GM10248 (cell line): Measurements from ENCODE around the gene PKP1.

ENCODE experiments used
- CTCF ChIA-PET: fragments of 300-600 bp; sonication (Branson Sonifier 250); formaldehyde crosslinking; extraction: SDS; loops from one replicate; lab custom pipeline; 2021; ENCODE audit warnings: antibody characterized with exemption; lab: Yijun Ruan, JAX
- POLR2A ChIA-PET: fragments of 350-650 bp; sonication (Branson Sonifier 250); formaldehyde crosslinking; extraction: SDS; loops from one replicate; lab custom pipeline; 2020; ENCODE audit warnings: antibody characterized with exemption; lab: Yijun Ruan, JAX
- DNase-seq: peaks from one replicate; pipeline ENCODE4 v3.0.0; 2012; ENCODE audit errors: extremely low spot score
- CTCF ChIP-seq: IDR thresholded peaks from 2 replicates; pipeline ENCODE4 v1.5.1; 2012; ENCODE audit warnings: mild to moderate bottlenecking, low read depth; ENCODE audit errors: extremely low read depth, missing control alignments, control extremely low read depth

PKP1 gene

DNA sequence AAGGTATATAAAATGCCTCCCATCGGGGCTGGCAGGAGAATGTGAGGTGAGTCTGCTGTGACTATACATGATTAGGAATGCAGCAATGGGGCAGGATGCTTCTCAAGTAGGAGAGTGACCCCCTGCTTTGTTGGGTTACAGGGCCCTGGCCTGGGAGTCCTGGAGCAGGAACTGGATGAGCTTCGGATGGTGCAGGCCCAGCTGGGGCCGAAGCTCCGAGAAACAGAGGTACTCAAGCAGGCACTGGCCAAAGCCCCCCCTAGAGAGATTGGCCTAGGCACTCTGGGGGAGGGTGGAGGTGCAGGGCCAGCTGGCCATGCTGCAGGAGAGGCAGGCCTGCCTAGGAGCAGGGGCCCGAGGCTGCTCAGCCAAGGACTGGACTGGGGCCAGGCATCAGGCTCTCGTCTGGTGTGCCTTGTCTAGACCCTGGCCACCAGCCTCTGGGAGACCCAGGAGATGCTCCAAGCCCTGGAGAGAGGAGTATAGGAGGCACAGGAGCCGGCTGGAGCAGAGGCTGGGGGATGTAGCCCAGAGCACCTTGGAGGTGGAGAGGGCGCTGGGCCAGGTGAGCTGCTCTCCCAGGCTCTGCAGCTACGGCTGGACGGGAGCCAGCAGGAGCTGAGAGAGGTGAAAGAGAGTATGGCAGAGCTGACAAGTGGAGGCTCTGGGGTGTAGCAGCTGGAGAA is 32.8 kb upstream of the PKP1 start:
- DNase-seq: no peak
- ChIA-PET CTCF (interaction anchor here (1.0 to 1.9 kb wide), 4 partner anchors 12 to 280 kb away, joined by 3 to 5 read pairs (median 3); no protein-coding TSS in a partner anchor), POLR2A (no interaction called here)
- no peak for TF ChIP-seq CTCF

DNA sequence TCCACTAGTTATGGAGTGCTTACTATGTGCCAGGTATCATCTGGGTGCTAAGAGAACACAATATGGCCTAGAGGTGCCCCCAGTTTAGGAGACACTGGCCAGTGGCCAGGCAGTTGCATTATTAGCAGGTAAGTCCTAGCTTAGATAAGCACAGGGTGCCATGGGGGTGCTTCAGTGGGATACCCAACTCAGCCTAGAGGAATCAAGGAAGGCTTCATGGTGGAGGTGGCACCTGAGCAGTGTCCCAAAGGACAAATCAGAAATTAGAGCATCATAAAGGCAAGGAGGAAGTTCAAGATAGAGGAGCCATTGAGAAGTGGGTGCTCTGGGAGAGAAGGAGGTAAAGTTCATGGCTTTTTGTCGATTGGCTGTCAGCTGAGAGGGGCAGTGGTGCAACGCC is 31.9 kb upstream of the PKP1 start:
- CTCF ChIA-PET: interaction anchor here (1.0 to 1.9 kb wide), 5 partner anchors 11 to 109 kb away, joined by 3 to 5 read pairs (median 3); no protein-coding TSS in a partner anchor
- TF ChIP-seq CTCF: no peak
- peak; percentile 6 for DNase-seq
- POLR2A ChIA-PET: no interaction called here

GRCh38 chr1:201251851-201252430 is 31.4 kb upstream of the PKP1 start:
- ChIA-PET POLR2A (no interaction called here), CTCF (interaction anchor here (1.0 to 1.9 kb wide), 5 partner anchors 11 to 109 kb away, joined by 3 to 5 read pairs (median 3); no protein-coding TSS in a partner anchor)
- DNase-seq: peak; percentile 13
- TF ChIP-seq CTCF: no peak

DNA sequence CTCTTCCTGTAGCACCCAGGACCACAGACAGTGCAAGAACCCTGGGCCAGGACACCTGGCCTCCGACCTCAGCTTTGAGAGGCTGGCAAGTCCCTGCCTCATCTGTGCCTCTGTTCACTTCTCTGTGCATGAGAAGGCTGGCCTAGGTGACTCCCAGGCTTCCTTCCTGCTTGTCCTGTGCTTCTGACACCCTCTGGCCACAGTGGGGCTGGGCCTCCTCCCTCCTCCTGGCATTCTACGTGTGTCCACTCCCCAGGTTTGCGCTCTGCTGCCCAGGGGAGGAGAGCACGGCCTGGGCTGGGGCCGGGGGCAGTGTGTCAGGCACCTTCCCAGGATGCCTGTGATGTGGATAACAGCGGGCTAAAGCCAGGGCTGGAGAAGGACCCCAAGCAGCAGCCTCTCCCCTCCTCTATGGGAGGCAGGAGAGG is 30.3 kb upstream of the PKP1 start:
- POLR2A ChIA-PET: no interaction called here
- CTCF ChIA-PET: interaction anchor here (1.0 to 3.4 kb wide), 3 partner anchors 55 to 114 kb away, joined by 4 to 40 read pairs (median 5); no protein-coding TSS in a partner anchor
- TF ChIP-seq CTCF: no peak
- no peak for DNase-seq

GRCh38 chr1:201253411-201253810 is 29.9 kb upstream of the PKP1 start:
- CTCF ChIA-PET: interaction anchor here (0.8 to 3.4 kb wide), 12 partner anchors 11 to 114 kb away, joined by 3 to 40 read pairs (median 4); no protein-coding TSS in a partner anchor
- POLR2A ChIA-PET: no interaction called here
- no peak for TF ChIP-seq CTCF
- no peak for DNase-seq

DNA sequence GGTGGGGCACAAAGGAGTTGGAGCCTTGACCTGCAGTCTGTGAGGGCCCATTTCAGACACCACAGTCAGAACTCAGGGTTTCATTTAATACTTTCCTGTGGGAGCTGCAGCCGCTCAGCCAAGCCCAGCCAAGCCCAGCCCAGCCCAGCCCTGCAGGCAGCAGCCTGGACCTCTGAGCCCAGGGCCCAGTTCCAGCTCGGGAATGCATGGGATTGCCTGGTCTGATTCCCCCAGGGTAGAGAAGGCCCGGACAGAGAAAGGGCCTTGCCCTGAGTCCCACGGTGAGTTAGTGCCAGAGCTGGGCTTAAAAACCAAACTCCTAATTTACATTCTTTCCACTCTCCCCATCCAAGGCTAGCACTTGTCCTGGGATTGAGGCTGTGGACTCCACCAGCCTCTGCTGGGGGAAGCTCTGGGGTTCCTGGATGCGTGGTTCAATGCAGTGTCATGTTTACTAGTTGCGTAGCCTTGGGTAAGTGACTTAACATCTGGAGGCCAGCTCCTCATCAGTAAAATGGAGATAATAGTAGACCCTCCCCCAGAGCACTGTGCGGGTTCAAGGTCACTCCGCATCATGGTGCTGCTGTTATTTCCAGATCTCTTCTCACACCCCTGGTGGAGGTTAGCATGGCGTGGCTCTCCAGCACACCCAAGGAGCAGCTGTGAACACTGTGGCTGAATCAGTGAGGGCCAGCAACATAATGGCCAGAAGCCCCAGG is 29.2 kb upstream of the PKP1 start:
- ChIA-PET CTCF (interaction anchor here (0.6 to 3.4 kb wide), 25 partner anchors 10 to 520 kb away, joined by 3 to 40 read pairs (median 4); no protein-coding TSS in a partner anchor), POLR2A (interaction anchor here (0.6 kb wide), 1 partner anchor 225 kb away, joined by 3 read pairs; no protein-coding TSS in a partner anchor)
- DNase-seq: no peak
- no peak for TF ChIP-seq CTCF
